Osteocyte (in vitro differentiated cells): ENCODE data around the gene CAMK2G. TPM values are rescaled to one million over a fixed set of nuclear protein-coding genes. Genes with fewer than 3 reads are reported as not detected.

Experiments
- DNase-seq: peaks from one replicate; pipeline ENCODE4 v3.0.0; 2021; ENCODE audit warnings: mixed read lengths; ENCODE audit not compliant: unreplicated experiment; ENCODE audit errors: extremely low spot score
- H3K27ac Mint-ChIP-seq: one replicate; pipeline ENCODE4 v1.8.0; 2021; ENCODE audit warnings: mild to moderate bottlenecking, mixed read lengths; ENCODE audit not compliant: unreplicated experiment
- H3K27me3 Mint-ChIP-seq: one replicate; pipeline ENCODE4 v1.8.0; 2021; ENCODE audit warnings: mixed read lengths; ENCODE audit not compliant: unreplicated experiment
- H3K36me3 Mint-ChIP-seq: one replicate; pipeline ENCODE4 v1.8.0; 2021; ENCODE audit warnings: mixed read lengths; ENCODE audit not compliant: unreplicated experiment
- H3K4me1 Mint-ChIP-seq: one replicate; pipeline ENCODE4 v1.8.0; 2021; ENCODE audit warnings: mixed read lengths; ENCODE audit not compliant: unreplicated experiment
- H3K4me3 Mint-ChIP-seq: one replicate; pipeline ENCODE4 v1.8.0; 2021; ENCODE audit warnings: mild to moderate bottlenecking, moderate library complexity, mixed read lengths; ENCODE audit not compliant: unreplicated experiment
- H3K9me3 Mint-ChIP-seq: one replicate; pipeline ENCODE4 v1.8.0; 2021; ENCODE audit warnings: mixed read lengths; ENCODE audit not compliant: unreplicated experiment
- total RNA-seq: library from RNA; stranded (reverse); gene quantifications from 2 replicates; pipeline ENCODE4 v1.2.1, GENCODE V29; 2021
- TF ChIP-seq, protein P1 (sequence below): fragments of 200-600 bp; sonication (generic); IDR thresholded peaks from 2 replicates; pipeline ENCODE4 v1.5.0; 2021; ENCODE audit warnings: antibody characterized with exemption, mild to moderate bottlenecking, moderate library complexity

CAMK2G gene
- total RNA-seq, 1 donor from 2014 or later, result 37.6 TPM

GRCh38 chr10:73800560-73801252 lies 73.6 kb downstream of the CAMK2G start:
- DNase-seq, result no peak
- Mint-ChIP-seq H3K9me3 (no peaks in the 10 kb centered on the region), H3K4me3 (no peak overlapping the region), H3K27ac (no peak overlapping the region), H3K27me3 (no peaks in the 10 kb centered on the region), H3K36me3 (peaks cover 33% of the 10 kb centered on the region), H3K4me1 (no peaks in the 10 kb centered on the region)
- TF ChIP-seq, protein P1, sequence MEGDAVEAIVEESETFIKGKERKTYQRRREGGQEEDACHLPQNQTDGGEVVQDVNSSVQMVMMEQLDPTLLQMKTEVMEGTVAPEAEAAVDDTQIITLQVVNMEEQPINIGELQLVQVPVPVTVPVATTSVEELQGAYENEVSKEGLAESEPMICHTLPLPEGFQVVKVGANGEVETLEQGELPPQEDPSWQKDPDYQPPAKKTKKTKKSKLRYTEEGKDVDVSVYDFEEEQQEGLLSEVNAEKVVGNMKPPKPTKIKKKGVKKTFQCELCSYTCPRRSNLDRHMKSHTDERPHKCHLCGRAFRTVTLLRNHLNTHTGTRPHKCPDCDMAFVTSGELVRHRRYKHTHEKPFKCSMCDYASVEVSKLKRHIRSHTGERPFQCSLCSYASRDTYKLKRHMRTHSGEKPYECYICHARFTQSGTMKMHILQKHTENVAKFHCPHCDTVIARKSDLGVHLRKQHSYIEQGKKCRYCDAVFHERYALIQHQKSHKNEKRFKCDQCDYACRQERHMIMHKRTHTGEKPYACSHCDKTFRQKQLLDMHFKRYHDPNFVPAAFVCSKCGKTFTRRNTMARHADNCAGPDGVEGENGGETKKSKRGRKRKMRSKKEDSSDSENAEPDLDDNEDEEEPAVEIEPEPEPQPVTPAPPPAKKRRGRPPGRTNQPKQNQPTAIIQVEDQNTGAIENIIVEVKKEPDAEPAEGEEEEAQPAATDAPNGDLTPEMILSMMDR, result no peak

GRCh38 chr10:73799899-73800559 lies 74.3 kb downstream of the CAMK2G start:
- Mint-ChIP-seq H3K36me3 (peaks cover 33% of the 10 kb centered on the region), H3K4me3 (no peak overlapping the region), H3K9me3 (no peaks in the 10 kb centered on the region), H3K27me3 (no peaks in the 10 kb centered on the region), H3K27ac (no peak overlapping the region), H3K4me1 (no peaks in the 10 kb centered on the region)
- DNase-seq, result no peak
- TF ChIP-seq, protein P1, result no peak

DNA sequence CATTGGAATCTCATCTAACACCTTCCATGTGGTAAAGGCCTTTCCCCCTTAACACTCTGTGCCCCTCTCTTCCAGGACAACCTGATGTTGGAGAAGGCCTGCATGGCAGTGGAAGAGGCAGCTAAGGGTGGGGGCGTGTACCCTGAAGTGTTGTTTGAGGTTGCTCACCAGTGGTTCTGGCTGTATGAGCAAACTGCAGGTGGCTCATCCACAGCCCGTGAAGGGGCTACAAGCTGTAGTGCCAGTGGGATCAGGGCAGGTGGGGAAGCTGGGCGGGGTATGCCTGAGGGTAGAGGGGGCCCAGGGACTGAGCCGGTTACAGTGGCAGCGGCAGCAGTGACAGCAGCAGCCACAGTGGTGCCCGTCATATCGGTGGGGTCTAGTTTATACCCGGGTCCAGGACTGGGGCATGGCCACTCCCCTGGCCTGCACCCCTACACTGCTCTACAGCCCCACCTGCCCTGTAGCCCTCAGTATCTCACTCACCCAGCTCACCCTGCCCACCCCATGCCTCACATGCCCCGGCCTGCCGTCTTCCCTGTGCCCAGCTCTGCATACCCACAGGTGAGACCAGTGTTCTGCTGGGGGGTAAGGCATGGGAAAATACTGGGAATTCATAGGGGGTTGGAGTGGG lies 75.3 kb downstream of the CAMK2G start:
- Mint-ChIP-seq H3K36me3 (peaks cover 40% of the 10 kb centered on the region), H3K27me3 (no peaks in the 10 kb centered on the region), H3K9me3 (no peaks in the 10 kb centered on the region), H3K27ac (no peak overlapping the region), H3K4me1 (no peaks in the 10 kb centered on the region), H3K4me3 (no peak overlapping the region)
- TF ChIP-seq, protein P1, result no peak
- DNase-seq, result no peak

DNA sequence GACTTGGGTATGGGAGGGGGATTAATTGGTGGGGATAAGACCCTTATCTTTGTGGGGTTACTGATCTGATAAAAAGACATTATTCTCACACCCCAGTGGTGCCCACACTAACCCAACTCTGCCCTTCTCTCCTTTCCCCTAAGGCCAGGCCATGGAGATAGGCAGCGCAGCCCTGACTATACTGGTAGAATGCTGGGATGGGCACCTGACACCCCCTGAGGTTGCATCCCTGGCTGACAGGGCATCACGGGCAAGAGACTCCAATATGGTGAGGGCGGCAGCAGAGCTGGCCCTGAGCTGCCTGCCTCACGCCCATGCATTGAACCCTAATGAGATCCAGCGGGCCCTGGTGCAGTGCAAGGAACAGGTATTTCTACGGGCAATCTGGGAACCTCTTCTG lies 76.3 kb downstream of the CAMK2G start:
- Mint-ChIP-seq H3K36me3 (peaks cover 40% of the 10 kb centered on the region), H3K4me1 (no peaks in the 10 kb centered on the region), H3K27me3 (no peaks in the 10 kb centered on the region), H3K27ac (no peak overlapping the region), H3K4me3 (no peak overlapping the region), H3K9me3 (no peaks in the 10 kb centered on the region)
- TF ChIP-seq, protein P1, result no peak
- no peak for DNase-seq
